Measurements from ENCODE around the gene CFAP53. TPM values are rescaled to one million over a fixed set of nuclear protein-coding genes. Genes with fewer than 3 reads are reported as not detected.

CFAP53 gene
- total RNA-seq, 1 experiment from 2014 or later: 0.15 TPM

DNA sequence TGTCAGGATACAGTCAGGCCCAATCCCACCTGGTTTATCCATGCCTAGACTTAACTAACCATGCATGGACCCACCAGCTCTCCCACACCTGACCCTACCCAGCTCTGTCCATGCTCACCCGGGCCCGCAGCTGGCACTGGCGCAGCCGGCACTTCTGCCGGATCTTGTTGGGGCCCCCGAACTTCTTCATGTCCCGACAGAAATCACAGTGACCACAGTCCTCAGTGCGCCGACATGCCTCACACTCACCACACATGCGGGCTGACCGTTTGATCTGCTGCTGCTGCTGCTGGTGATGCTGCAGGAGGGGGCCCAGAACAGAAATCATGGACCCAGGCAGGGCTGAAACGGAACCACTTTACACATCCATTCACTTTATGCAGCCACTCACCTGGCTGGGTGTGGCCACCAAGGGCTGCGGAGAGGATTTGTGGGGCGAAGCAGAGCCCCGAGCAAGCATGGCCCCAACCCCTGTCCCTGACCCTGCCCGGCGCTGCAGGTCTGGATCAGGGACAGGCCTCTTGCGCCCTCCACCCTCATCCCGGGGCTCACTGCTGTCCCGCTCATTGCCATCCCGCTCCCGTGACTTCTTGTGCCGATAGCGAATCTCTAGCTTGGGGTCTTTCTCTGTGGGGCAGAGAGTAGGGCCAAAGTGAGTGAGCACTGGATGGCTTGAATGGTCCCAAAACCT, 19.5 kb upstream of the CFAP53 start:
- H3K9me3 ChIP-seq (ENCODE audit: control insufficient read depth, low read depth, low read length): no peaks in the 10 kb centered on the region
- no peak overlapping the region for H4K5ac ChIP-seq (ENCODE audit: insufficient read length, low read depth, low read length)
- Mint-ChIP-seq H3K9me3 (no peaks in the 10 kb centered on the region; a peak in 1 of 5 replicates), H3K4me3 (peak overlapping the region; percentile 99 to 100), H3K27ac (peak overlapping the region in 2 of 3 experiments; percentile 53 to 65; a peak in 2 of 7 replicates), H3K27me3 (ENCODE audit: low read depth) (no peaks in the 10 kb centered on the region), H3K36me3 (ENCODE audit: insufficient read depth in 1 of 3, low read depth in 3 of 3) (peaks cover 40 to 44% (median 44%) of the 10 kb centered on the region in 3 experiments; a peak in 6 of 7 replicates), H3K4me1 (peaks cover 8 to 15% of the 10 kb centered on the region in 2 experiments)
- H2BK5ac ChIP-seq (ENCODE audit: insufficient read length, low read length): no peak overlapping the region
- no peak overlapping the region for H2BK12ac ChIP-seq (ENCODE audit: insufficient read length, low read depth, low read length)
- H2BK120ac ChIP-seq (ENCODE audit: low read depth, low read length, poor library complexity, severe bottlenecking): no peak overlapping the region
- no peak overlapping the region for H2BK20ac ChIP-seq (ENCODE audit: low read depth, low read length, poor library complexity, severe bottlenecking)
- H3K4me1 ChIP-seq (ENCODE audit: insufficient read depth, low read length): no peaks in the 10 kb centered on the region
- no peak overlapping the region for H4K8ac ChIP-seq (replicated peaks; ENCODE audit: insufficient read length, low read depth, low read length)
- no peak overlapping the region for H3T11ph ChIP-seq (ENCODE audit: low read length)
- no peak overlapping the region for H3K56ac ChIP-seq (ENCODE audit: insufficient read length, low read depth, low read length)
- no peak overlapping the region for H3K4me2 ChIP-seq (ENCODE audit: insufficient read depth, insufficient read length, low read length)
- H2AFZ ChIP-seq (ENCODE audit: low read length): no peak overlapping the region
- H3K14ac ChIP-seq (ENCODE audit: insufficient read depth, low read length): no peak overlapping the region
- no peak for DNase-seq
- H2BK15ac ChIP-seq (ENCODE audit: low read depth, low read length): no peak overlapping the region
- H3K27me3 ChIP-seq (ENCODE audit: insufficient read depth, low read length): no peaks in the 10 kb centered on the region
- no peak overlapping the region for H4K91ac ChIP-seq (ENCODE audit: insufficient read length, low read depth, low read length)
- no CpG with 5 or more reads among the region's 24 CpGs for whole genome bisulfite sequencing (ENCODE audit: extremely low coverage, insufficient read length, low lambda C conversion rate)
- H3K79me1 ChIP-seq (ENCODE audit: insufficient read depth, low read depth, low read length, poor library complexity, severe bottlenecking): no peaks in the 10 kb centered on the region
- no peak overlapping the region for H3K27ac ChIP-seq (ENCODE audit: insufficient read length, low read depth, low read length)
- H3K23ac ChIP-seq (ENCODE audit: insufficient read length, low read depth, low read length): no peak overlapping the region
- H2AK5ac ChIP-seq (ENCODE audit: insufficient read length, low read length): no peak overlapping the region
- H3K79me2 ChIP-seq (ENCODE audit: insufficient read depth, low read length): no peaks in the 10 kb centered on the region; the same call in 1 of the 2 replicates
- no peak overlapping the region for H3K18ac ChIP-seq (ENCODE audit: insufficient read length, low read depth, low read length)
- TF ChIP-seq CTCF (conservative IDR thresholded peaks at IDR 0.05): no peak
- no peak overlapping the region for H3K4ac ChIP-seq (ENCODE audit: low read depth, low read length)
- no peaks in the 10 kb centered on the region for H4K20me1 ChIP-seq (ENCODE audit: control insufficient read depth, insufficient read depth, insufficient read length)
- peaks cover 11% of the 10 kb centered on the region for H3K23me2 ChIP-seq (ENCODE audit: insufficient read length, low read depth, low read length, poor library complexity, severe bottlenecking)
- no peak overlapping the region for H3K9ac ChIP-seq (ENCODE audit: extremely low read depth, insufficient read length, low read length)
